T-helper 9 cell (primary cell): ENCODE results near the gene KLHL9.
"Not testable (repeated sequence)": the region's sequence is repeated elsewhere in the genome, so short reads cannot be mapped to it uniquely, and the experiment has no call there.

Experiments
- DNase-seq: peaks from one replicate; pipeline ENCODE4 v3.0.0-alpha.2; 2020
- total RNA-seq, 2 donors: gene quantifications; one replicate each; lab custom pipeline; 2026; lab: John Stamatoyannopoulos, UW

Gene KLHL9, protein sequence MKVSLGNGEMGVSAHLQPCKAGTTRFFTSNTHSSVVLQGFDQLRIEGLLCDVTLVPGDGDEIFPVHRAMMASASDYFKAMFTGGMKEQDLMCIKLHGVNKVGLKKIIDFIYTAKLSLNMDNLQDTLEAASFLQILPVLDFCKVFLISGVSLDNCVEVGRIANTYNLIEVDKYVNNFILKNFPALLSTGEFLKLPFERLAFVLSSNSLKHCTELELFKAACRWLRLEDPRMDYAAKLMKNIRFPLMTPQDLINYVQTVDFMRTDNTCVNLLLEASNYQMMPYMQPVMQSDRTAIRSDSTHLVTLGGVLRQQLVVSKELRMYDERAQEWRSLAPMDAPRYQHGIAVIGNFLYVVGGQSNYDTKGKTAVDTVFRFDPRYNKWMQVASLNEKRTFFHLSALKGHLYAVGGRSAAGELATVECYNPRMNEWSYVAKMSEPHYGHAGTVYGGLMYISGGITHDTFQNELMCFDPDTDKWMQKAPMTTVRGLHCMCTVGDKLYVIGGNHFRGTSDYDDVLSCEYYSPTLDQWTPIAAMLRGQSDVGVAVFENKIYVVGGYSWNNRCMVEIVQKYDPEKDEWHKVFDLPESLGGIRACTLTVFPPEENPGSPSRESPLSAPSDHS
- total RNA-seq = 37.9 to 89.5 reads per million in 2 donors

DNA sequence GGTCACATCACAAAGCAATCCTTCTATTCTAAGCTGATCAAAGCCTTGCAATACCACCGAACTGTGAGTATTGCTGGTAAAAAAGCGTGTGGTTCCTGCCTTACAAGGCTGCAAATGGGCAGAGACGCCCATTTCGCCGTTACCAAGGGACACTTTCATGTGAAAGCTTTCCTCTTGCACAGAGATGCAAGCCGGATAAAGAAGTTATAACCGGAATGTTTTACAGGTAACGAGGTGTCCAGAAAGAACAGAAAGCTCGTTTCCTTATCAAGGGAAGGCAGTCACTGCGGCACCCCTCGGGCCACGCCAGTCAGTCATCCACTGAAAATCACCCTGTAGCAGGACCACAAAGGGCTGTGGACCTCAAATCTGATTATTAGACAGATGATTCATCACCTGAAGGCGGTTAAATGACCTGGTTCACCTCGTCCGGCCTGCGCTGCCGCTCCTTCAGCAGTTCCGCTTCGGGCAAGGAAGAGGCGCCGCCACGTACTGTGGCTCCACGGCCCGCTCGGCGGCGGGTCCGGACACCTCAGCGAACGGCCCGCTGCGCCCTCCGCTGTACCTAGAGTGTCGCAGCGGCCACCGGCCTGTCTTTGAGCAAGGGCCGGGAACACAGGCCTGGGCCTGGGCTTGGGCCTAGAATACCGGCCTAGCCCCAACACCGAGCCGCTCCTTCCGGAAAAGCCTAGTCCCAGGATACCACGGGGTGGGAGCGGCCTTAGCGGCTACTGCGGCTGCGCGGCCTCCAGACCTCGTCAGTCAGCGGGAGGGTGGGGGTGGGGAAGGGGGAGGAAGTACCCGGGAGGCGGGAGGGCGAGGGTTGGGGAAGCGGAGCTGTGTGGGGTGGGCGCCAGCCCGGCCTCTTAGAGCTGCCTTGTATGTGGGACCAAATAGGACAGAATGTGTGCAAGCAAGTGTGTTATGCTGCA is at the start of gene KLHL9:
Gene KLHL9 (minus strand): TSS at position 704 of the 932 bp plus-strand sequence. CDS start 545 bp downstream, at position 159.
- peak; percentile 80 for DNase-seq

DNA sequence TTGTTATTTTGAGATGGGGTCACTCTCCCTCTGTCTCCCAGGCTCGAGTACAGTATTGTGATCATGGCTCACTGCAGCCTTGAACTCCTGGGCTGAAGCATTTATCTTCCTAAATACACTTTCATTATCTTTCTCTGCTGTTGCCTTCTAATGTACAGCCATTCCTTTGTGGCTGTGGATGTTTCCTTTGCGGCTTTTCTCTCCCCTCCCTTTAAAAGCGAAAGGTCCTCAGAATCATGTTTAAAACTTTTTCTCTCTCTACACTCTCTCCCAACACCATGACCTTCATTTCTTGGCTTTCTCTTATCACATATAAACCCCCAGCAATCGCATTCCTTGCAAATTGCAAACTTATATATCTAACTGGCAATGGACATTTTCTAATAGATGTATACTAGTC is 48.4 kb upstream of the KLHL9 start:
- DNase-seq = no peak

DNA sequence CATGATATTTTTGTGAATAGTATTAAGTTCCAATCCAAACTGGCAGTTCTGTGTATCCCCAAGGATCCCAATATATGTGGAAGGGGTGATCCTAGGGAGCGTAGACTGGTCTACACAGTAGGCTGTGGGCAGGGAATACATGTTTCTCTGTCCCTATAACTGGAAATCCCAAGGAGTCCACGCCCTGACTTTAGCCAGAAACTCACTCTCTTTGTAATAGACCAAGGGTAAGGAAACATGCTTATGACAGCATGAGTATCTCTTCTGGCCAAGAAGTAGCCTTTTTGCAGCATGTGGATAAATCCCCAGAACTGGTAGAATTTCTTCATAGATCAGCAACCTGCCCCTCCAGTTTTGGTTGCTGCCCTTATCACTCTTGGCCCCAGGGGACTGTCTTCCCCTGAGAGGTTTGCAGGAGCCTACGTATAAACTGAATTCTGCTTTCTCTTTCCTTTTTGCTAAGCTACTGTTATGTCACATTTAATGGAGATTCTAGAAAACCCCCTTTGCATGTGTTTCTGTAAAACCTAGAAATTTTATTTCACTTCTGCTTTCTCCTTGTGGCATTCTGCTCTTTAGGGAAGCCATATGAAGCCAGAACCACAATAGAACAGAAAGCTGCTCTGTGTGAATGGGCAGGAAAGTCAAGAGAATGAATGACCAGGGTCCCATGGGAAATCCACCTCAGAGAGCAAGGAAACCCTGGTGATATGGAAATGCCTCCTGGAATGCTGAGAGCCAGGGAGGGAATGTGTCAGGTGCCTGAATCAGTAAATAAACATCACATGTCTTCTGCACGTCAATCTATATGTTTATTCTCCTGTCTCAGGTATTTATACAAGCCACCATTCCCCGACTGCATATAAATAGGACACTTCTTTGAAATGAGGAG is 46.5 kb upstream of the KLHL9 start:
- DNase-seq = no peak

DNA sequence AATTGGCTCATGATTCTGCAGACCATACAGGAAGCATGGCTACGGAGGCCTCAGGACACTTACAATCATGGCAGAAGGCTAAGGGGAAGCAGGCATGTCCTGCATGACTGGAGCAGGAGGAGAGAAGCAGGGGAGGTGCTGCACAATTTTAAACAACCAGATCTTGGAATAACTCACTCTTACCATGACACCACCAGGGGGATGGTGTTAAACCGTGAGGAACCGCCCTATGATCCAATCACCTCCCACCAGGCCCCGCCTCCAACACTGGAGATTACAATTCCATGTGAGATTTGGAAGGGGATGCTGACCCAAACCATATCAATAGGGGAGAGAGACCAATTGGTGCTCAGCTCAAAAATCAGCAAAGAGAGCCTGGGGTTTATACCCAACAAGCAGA is 36.3 kb upstream of the KLHL9 start:
- DNase-seq = not testable (repeated sequence)

DNA sequence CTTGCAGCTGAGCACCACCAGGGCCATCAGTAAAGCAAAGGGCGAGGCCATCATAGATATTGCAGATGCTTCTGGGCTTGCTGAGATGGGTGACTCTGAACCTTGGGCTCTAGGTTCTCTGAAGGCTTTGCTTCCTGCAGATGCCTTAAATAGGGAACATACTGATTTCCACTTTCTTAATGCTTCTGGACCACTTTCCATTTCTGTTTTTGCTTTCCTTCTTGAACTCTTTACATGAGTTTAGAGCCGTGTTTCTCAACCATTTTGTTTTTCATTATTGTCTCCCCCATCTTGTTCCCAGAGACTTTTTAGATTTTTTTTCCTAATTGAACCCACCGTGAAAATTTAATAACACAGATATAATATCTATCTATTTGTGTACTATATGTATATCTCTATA is 32.8 kb upstream of the KLHL9 start, which contains the start of gene IFNA13:
Gene IFNA13 (minus strand): TSS at position 101 of the 400 bp plus-strand sequence. CDS start 47 bp downstream, at position 54.
- no peak for DNase-seq

DNA sequence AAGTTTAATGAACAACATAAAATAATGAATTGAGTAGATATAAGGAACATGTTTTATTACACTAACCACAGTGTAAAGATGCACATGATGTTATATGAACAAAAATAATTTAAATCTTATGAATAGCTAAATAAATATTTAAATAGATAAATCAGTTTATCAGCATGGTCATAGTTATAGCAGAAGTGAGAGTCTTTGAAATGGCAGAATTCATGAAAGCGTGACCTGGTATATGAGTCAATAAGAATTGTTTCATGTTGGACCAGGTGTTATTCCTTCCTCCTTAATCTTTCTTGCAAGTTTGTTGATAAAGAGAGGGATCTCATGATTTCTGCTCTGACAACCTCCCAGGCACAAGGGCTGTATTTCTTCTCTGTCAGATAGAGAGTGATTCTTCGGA is 32.0 kb upstream of the KLHL9 start:
- DNase-seq = not testable (repeated sequence)

DNA sequence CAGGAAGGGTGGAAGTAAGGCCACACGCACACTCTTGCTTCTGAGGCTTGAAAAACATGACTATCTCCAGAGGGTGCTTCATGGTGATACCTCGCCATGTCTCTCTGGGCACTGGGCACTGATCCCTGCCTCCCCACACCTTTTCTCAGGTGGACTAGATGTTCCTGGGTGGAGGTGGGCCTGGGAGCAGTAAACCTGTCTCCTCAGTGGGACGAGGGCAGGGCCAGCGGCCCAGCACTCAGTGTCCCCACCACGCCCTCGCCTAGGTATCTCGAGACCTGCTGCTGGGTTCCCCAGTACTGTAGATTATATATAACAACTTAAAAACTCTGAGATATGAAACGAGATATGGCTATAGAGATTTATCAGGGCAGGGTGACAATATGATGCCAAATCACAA is 27.1 kb upstream of the KLHL9 start:
- DNase-seq = no peak

DNA sequence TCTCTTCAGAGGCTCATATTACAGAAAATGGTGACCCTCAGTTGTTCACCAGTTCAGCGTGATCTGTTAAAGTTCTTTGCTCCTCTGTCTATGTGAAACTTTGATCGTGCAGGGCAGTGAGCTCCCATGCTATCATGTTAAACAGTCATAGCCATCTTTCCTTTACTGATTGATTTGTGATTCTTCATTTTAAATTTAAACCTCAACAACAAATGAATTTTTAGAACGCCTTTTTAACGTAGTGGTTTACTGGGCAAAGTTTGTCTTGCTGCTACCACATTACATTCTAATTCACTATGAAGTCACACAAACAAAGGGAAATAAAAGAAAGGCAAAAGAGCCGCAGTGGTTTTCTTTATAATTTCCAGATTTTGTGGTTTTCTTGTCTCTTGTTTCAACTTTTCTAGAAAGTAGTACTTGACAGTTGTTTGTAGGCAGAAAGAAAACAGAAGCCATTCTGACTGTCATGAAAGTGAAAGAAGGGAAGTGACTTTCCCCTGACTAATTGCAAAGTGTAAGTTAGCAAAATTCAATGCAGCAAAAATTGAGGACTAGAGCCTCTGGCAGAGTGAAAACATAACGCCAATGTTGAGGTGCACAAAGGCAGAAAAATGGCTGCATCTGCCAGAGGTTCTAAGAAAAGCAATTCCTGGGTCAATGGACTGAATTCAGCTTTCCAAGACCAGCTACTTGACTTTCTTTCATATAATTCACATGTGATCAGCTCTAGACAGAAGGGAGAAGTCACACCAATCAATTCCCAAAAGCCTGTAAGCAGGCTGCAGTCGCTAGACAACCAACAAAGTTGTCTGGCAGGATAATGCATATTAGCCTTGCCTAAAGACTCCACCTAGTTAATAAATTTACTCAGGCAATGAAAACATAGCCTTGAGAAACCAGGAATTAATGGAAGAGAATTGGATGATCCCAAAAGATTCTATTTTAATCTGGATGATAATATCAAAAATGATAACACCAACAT is 22.6 kb upstream of the KLHL9 start:
- no peak for DNase-seq

DNA sequence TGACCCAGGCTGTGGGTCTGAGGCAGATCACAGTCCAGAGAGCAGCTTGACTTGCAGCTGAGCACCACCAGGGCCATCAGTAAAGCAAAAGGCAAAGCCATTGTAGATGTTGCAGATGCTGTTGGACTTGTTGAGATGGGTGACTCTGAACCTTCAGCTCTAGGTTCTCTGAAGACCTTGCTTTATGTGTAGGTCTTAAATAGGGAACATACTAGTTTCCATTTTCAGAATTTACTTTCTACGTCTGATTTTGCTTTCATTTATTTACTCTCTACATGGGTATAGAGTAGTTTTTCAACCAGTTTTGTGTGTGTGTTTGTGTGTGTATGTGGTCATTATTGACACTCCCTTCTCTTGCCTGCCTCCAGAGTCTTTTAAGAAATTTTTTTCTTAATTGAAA is 15.6 kb upstream of the KLHL9 start, which contains the start of gene IFNA6:
Gene IFNA6 (minus strand): TSS at position 101 of the 400 bp plus-strand sequence. CDS start 0 bp downstream, at position 101.
- DNase-seq = no peak

DNA sequence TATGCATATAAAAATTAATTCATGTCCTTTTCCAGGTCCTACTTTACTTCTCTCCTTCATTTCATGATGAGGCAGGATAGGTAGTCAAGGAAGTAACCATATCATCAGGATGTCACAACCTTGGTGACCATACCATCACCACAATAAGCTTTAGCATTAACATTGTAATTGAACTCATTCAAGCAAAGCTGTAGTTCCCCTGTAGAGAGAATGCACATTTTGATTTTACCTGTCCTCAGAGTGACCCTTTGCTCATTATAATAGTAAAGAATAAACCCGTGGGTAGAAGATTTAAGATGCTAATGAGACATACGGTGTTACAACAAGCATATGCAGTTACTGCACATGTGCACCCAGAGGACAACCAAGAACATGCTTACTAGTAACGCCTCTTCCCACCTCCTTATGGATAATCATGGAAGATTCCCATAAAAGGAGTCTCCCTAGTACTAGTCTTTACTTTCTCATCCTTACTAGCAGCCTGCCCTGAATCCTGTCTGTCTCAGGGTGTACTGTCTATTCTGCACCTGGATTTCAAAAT is 13.3 kb upstream of the KLHL9 start:
- no peak for DNase-seq

DNA sequence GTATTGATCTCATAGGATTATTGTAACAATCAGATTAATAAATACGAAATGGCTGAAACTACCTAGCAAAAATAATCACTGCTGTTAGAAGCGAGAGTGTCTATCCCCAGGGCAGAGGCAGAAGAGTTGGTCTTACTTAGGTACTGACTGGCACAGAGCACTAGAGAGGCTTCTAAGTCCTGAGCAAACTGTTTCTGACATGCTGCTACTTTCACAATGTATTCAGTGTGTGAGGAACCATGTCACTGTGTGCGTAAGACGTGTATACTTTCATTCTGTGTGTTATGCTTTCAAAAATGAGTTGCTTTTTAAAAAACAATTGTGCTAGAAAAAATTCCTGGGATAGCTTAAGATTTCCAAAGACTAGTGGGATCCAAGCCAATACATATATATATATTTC is 5.5 kb upstream of the KLHL9 start:
- no peak for DNase-seq

DNA sequence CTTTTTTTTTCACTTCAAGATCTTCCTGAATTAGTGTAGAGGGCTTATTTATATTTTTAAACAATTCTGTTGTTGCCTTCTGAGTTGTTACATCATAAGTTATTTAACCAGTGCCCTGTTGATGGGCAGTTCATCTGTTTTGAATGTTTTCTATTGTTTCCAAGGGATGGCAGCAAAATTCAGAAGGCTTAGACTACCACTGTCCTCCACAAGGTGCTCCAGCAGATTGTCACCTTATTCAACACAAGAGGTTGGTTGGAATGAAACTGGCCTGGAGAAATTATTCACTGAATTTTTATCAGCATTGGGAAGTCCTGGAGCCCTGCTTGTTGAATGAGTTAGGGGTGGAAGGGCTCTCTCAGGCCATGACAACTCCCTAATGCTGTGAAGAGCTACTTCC is 1.3 kb upstream of the KLHL9 start:
- DNase-seq = no peak

DNA sequence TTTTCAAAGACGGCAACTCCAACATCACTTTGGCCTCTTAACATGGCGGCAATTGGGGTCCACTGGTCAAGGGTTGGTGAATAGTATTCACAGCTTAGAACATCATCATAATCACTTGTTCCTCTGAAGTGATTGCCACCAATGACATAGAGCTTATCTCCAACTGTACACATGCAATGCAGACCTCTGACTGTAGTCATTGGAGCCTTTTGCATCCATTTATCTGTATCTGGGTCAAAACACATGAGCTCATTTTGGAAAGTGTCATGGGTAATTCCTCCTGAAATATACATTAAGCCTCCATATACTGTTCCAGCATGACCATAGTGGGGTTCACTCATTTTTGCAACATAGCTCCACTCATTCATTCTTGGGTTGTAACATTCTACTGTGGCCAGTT is 2.0 kb downstream of the KLHL9 start:
- DNase-seq = no peak

DNA sequence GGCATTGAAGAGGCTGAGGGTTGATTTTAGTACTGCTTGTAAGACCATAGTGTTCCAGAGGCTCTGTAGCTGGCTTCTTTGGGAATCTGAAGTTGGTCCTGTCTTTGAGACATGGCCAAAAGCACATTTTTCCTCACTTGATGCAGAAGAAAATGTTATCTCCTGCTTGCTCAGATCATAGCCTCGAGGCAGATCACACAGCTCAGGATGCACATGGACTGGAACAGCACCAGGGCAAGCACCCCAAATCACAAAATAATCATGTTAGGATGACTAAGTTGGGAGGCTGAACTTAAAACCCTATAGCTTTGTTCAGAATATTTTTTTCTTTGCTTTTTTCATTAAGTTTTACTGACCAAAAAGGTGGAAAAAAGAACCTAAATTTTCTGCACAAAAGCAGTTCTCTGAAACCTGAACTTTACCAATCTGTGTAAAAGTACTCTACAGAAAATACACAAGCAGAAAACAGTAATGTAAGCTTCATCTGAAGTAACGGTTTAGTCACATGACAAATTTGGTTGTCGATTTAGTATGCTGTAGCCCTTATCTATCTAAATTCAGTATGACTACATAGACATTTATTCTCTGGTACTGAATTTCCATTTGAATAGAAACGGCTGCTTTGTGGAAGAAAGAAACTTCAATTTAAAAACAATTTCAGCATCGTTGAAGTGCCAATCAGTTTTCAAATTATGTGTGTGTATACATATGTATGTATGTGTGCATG is 3.4 kb downstream of the KLHL9 start:
- DNase-seq = no peak

DNA sequence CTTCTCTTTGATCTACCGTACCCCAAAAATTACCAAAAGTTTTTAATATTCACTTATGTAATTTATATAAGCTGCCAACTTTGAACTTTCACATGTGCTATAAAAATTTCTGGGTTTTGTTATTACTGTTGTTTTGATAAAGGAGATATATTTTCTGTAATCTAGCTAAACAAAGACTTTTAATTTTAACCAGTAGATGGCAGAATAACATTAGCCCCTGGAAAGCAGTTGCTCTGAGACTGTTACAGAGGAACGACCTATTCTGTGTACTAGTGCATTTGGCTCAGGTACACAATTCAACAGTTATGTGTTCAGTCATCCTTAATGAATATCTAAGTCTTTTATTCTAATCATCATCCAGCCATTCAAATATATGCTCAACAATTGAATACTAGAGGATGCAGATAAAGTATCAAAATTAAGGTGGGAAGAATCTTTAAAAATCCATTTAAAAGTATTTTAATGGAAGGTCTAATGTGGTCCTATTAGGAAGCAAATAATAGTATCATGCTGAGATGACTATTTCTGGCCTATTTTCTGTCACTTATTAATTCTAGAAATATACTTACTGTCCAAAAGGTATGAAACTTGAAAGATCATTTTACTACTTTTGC is 8.6 kb downstream of the KLHL9 start:
- DNase-seq = no peak

DNA sequence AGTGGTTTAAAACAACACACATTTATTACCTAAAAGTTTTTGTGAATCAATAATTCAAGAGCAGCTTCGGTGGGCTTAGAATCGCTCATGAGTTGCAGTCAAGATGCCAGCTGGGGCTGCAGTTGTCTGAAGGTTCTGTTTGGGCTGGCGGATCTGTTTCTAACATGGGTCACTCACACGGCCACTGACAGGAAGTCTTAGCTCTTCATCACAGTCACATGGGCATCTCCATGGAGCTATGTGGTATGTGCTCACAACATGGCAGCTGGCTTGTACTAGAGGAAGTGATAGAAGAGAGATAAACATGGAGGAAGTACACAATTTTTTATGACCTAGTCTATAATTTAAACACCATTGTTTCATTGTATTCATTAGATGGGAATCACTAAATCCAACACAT is 11.2 kb downstream of the KLHL9 start:
- no peak for DNase-seq

DNA sequence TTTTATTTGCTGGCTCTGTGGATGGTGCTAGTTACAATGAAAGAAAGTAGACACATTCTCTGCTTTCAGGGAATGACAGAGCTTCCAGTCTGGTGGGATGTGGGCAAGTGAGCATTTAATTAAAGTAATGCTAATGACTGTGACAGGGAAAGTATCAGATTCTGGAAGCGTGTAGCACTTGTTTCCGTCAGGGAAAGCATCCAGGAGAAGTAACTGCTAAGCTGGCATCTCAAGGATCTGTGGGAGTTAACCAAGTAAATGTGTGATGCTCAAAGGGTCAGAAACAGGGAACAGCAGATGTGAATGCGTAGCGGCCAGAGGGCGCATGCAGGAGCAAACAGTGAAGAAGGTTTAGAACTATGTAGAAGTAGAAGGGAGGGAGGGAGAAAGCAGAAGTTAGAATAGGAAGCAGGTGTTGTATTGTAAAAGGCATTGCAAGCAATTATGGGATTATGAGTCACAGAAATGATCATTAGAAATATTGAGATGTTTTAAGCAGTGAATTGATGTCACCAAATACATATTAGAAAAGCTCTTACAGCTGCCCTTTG is 12.2 kb downstream of the KLHL9 start:
- DNase-seq = no peak

DNA sequence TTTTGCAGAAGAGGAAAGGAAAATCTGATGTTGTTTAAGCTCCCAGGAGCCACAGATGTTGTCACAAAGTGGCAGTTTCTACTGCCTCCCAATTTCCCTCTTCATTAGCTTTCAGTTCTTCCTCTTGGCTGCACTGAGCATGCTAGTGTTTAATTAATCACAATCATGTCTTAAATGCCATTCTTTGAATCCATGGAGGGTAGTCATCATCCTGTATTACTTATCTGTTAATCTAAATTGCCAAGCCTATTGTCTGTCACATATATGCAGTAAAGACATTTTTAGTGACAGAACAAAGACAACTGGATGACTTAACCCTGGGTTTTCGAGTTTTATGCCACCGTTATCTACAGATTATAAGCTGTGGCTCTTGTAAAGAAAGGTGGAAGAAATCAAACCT is 14.7 kb downstream of the KLHL9 start:
- no peak for DNase-seq
